SK-N-SH (cell line): ENCODE results near the gene SYT1. TPM values are rescaled to one million over a fixed set of nuclear protein-coding genes. Genes with fewer than 3 reads are reported as not detected.

Experiments used
- CTCF ChIA-PET: fragments of 300-600, 350-600 bp; formaldehyde crosslinking; extraction: SDS; loops from one replicate; lab custom pipeline; 2021; lab: Yijun Ruan, JAX
- POLR2A ChIA-PET: fragments of 350-600 bp; sonication (Branson Sonifier 250); formaldehyde crosslinking; extraction: SDS; loops from one replicate; lab custom pipeline; 2020; ENCODE audit warnings: antibody characterized with exemption, inconsistent platforms; lab: Yijun Ruan, JAX
- DNase-seq: peaks from one replicate; pipeline ENCODE4 v3.0.0; 2012
- H2AFZ ChIP-seq: fragments of 200-600 bp; sonication (generic); 2 replicates; pipeline ENCODE4 v1.8.1; 2016; ENCODE audit warnings: antibody characterized with exemption, mild to moderate bottlenecking, low read depth
- H3F3A ChIP-seq: fragments of 200-600 bp; sonication (generic); replicated peaks from 2 replicates; pipeline ENCODE3; 2016; ENCODE audit warnings: antibody characterized with exemption, mild to moderate bottlenecking; ENCODE audit not compliant: insufficient read depth
- H3K27ac ChIP-seq, 2 experiments: fragments of 200-500 bp in 1 of 2; fragments of 200-600 bp in 1 of 2; sonication (Bioruptor generic) in 1 of 2; sonication (generic), shearing (Covaris generic) in 1 of 2; 2 replicates each; pipeline versions ENCODE4 v1.5.1 to v1.6.1; 2014 to 2016; ENCODE audit warnings: low read depth in 2 of 2, inconsistent platforms in 1 of 2, low read length in 1 of 2, mild to moderate bottlenecking in 1 of 2, mixed read lengths in 1 of 2
- H3K27me3 ChIP-seq: fragments of 200-600 bp; sonication (generic), shearing (Covaris generic); 2 replicates; pipeline ENCODE4 v1.6.1; 2016; ENCODE audit warnings: mixed run types; ENCODE audit not compliant: insufficient read depth
- H3K36me3 ChIP-seq, 2 experiments: fragments of 200-500 bp in 1 of 2; fragments of 200-600 bp in 1 of 2; sonication (Bioruptor generic) in 1 of 2; sonication (generic) in 1 of 2; replicated peaks in 1 of 2; 2 replicates each; pipeline versions ENCODE3 to v1.5.1; 2014 to 2016; ENCODE audit warnings: low read length in 1 of 2, mild to moderate bottlenecking in 1 of 2; ENCODE audit not compliant: insufficient read depth in 2 of 2, control insufficient read depth in 1 of 2
- H3K4me1 ChIP-seq, 2 experiments: fragments of 200-500 bp in 1 of 2; fragments of 200-600 bp in 1 of 2; sonication (Bioruptor generic) in 1 of 2; sonication (generic), shearing (Covaris generic) in 1 of 2; 2 replicates each; pipeline versions ENCODE4 v1.5.1 to v1.6.1; 2014 to 2016; ENCODE audit warnings: low read depth in 1 of 2, low read length in 1 of 2, mixed run types in 1 of 2; ENCODE audit not compliant: insufficient read depth in 2 of 2, control insufficient read depth in 1 of 2
- H3K4me2 ChIP-seq: fragments of 200-600 bp; sonication (generic), shearing (Covaris generic); 2 replicates; pipeline ENCODE4 v1.6.1; 2017; ENCODE audit warnings: mixed run types
- H3K4me3 ChIP-seq, 2 experiments: fragments of 200-500 bp in 1 of 2; fragments of 200-600 bp in 1 of 2; sonication (Bioruptor generic) in 1 of 2; sonication (generic), shearing (Covaris generic) in 1 of 2; 2 replicates each; pipeline versions ENCODE4 v1.5.1 to v1.8.1; 2014 to 2016; ENCODE audit warnings: low read depth in 2 of 2, inconsistent platforms in 1 of 2, low read length in 1 of 2, mild to moderate bottlenecking in 1 of 2, mixed read lengths in 1 of 2, moderate library complexity in 1 of 2
- H3K79me2 ChIP-seq: fragments of 200-600 bp; sonication (generic); 2 replicates; pipeline ENCODE4 v1.8.1; 2017; ENCODE audit warnings: mild to moderate bottlenecking; ENCODE audit not compliant: insufficient read depth
- H3K9ac ChIP-seq: fragments of 200-600 bp; sonication (generic); 2 replicates; pipeline ENCODE4 v1.6.1; 2017; ENCODE audit warnings: mixed run types
- H3K9me2 ChIP-seq: fragments of 200-600 bp; sonication (generic); 2 replicates; pipeline ENCODE4 v1.6.1; 2017; ENCODE audit warnings: mixed run types
- H3K9me3 ChIP-seq: fragments of 200-600 bp; sonication (generic); 2 replicates; pipeline ENCODE4 v1.6.1; 2017; ENCODE audit warnings: mixed run types, mild to moderate bottlenecking, moderate library complexity
- H4K20me1 ChIP-seq: fragments of 200-600 bp; sonication (generic); 2 replicates; pipeline ENCODE4 v1.6.1; 2017; ENCODE audit warnings: mild to moderate bottlenecking, mixed run types; ENCODE audit not compliant: insufficient read depth
- FOXJ3 ChIP-seq: sonication (generic); formaldehyde crosslinking; IDR thresholded peaks from 2 replicates; pipeline ENCODE4 v1.5.1; 2020; ENCODE audit warnings: mild to moderate bottlenecking, missing genetic modification reagents
- GABPA ChIP-seq: IDR thresholded peaks from 2 replicates; pipeline ENCODE4 v1.4.0; 2012; ENCODE audit warnings: low read depth, mild to moderate bottlenecking
- MEF2A ChIP-seq: IDR thresholded peaks from 2 replicates; pipeline ENCODE4 v1.4.0; 2012; ENCODE audit warnings: low read depth, borderline replicate concordance
- NFIC ChIP-seq: IDR thresholded peaks from 2 replicates; pipeline ENCODE4 v1.4.0; 2012; ENCODE audit warnings: borderline replicate concordance
- NRF1 ChIP-seq: IDR thresholded peaks from 2 replicates; pipeline ENCODE4 v1.6.1; 2012; ENCODE audit warnings: low read depth, mild to moderate bottlenecking, low read length
- RAD21 ChIP-seq: IDR thresholded peaks from 2 replicates; pipeline ENCODE4 v1.6.1; 2012; ENCODE audit warnings: mild to moderate bottlenecking, low read length
- TEAD4 ChIP-seq: IDR thresholded peaks from 2 replicates; pipeline ENCODE4 v1.4.0; 2012; ENCODE audit warnings: mild to moderate bottlenecking, borderline replicate concordance; ENCODE audit not compliant: insufficient read depth
- WGBS: methylation state at CpG from one replicate; pipeline ENCODE4 v1.1.6; 2017; ENCODE audit warnings: low lambda C conversion rate; 5-methylcytosine and 5-hydroxymethylcytosine counted together
- polyA plus RNA-seq, 3 experiments: library from polyadenylated mRNA; depleted of rRNA; stranded (reverse); fragments of >200 nt; gene quantifications; 2 replicates each; pipeline ENCODE4 v1.2.3, GENCODE V29; 2012
- TF ChIP-seq, protein P1 (sequence below): fragments of 150-350 bp; IDR thresholded peaks from 2 replicates; pipeline ENCODE4 v1.6.1; 2017; ENCODE audit warnings: antibody characterized with exemption, low read length, low read depth, borderline replicate concordance
- TF ChIP-seq, protein P2 (sequence below): fragments of 150-350 bp; IDR thresholded peaks from 2 replicates; pipeline ENCODE4 v1.6.1; 2016; ENCODE audit warnings: mild to moderate bottlenecking, low read depth, low read length
- TF ChIP-seq, protein P3 (sequence below): IDR thresholded peaks from 2 replicates; pipeline ENCODE4 v1.4.0; 2012; ENCODE audit warnings: low read depth, borderline replicate concordance
- TF ChIP-seq, protein P4 (sequence below): IDR thresholded peaks from 2 replicates; pipeline ENCODE4 v1.6.1; 2012; ENCODE audit warnings: mild to moderate bottlenecking, low read depth, low read length, moderate library complexity
- TF ChIP-seq, protein P5 (sequence below): fragments of 200-600 bp; sonication (generic); IDR thresholded peaks from 2 replicates; pipeline ENCODE4 v1.6.1; 2017; ENCODE audit warnings: antibody characterized with exemption, mild to moderate bottlenecking, moderate library complexity

Gene SYT1
- polyA plus RNA-seq, 1 of the 3 experiments (the other 2 are of a cell fraction) = 12.7 TPM

DNA sequence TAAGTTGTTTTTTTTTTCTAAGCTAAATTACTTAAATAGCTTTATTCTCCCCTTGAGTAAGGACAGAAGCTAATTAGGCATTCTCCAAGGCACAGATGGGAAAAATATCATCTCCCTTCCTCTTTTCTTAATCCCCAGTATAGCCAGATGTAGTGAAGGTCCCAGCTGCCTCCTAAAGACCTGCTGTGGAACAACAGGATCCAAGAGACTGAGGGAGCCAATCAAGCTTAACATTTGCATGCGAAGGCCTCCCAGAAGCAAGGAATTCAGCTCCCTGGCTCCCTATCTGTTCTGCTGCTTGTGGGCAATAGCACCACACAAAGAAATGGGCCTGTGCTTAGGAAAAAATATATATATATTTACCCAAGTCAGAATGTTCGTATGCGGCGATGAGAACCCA lies 255.2 kb downstream of the SYT1 start:
- ChIA-PET POLR2A (no interaction called here), CTCF (interaction anchor here (0.9 to 1.0 kb wide), 2 partner anchors 12 to 55 kb away, joined by 3 read pairs; no protein-coding TSS in a partner anchor)
- Histone ChIP-seq H3F3A (no peaks in the 10 kb centered on the region), H3K9ac (no peak overlapping the region), H3K4me2 (no peak overlapping the region), H3K27ac (no peak overlapping the region), H3K4me1 (no peaks in the 10 kb centered on the region; a peak in 3 of 4 replicates), H3K4me3 (no peak overlapping the region), H2AFZ (no peak overlapping the region), H4K20me1 (no peaks in the 10 kb centered on the region), H3K9me3 (no peaks in the 10 kb centered on the region), H3K79me2 (no peaks in the 10 kb centered on the region), H3K36me3 (no peaks in the 10 kb centered on the region), H3K9me2 (no peaks in the 10 kb centered on the region), H3K27me3 (no peaks in the 10 kb centered on the region)
- no peak for DNase-seq
- 96% methylated on average over 4 of the region's 4 CpGs for WGBS
- TF ChIP-seq FOXJ3 (no peak), NRF1 (no peak), MEF2A (no peak), GABPA (no peak), TEAD4 (no peak)
- TF ChIP-seq, protein P1, sequence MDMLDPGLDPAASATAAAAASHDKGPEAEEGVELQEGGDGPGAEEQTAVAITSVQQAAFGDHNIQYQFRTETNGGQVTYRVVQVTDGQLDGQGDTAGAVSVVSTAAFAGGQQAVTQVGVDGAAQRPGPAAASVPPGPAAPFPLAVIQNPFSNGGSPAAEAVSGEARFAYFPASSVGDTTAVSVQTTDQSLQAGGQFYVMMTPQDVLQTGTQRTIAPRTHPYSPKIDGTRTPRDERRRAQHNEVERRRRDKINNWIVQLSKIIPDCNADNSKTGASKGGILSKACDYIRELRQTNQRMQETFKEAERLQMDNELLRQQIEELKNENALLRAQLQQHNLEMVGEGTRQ = no peak
- TF ChIP-seq, protein P2, sequence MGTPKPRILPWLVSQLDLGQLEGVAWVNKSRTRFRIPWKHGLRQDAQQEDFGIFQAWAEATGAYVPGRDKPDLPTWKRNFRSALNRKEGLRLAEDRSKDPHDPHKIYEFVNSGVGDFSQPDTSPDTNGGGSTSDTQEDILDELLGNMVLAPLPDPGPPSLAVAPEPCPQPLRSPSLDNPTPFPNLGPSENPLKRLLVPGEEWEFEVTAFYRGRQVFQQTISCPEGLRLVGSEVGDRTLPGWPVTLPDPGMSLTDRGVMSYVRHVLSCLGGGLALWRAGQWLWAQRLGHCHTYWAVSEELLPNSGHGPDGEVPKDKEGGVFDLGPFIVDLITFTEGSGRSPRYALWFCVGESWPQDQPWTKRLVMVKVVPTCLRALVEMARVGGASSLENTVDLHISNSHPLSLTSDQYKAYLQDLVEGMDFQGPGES = no peak
- TF ChIP-seq, protein P3, sequence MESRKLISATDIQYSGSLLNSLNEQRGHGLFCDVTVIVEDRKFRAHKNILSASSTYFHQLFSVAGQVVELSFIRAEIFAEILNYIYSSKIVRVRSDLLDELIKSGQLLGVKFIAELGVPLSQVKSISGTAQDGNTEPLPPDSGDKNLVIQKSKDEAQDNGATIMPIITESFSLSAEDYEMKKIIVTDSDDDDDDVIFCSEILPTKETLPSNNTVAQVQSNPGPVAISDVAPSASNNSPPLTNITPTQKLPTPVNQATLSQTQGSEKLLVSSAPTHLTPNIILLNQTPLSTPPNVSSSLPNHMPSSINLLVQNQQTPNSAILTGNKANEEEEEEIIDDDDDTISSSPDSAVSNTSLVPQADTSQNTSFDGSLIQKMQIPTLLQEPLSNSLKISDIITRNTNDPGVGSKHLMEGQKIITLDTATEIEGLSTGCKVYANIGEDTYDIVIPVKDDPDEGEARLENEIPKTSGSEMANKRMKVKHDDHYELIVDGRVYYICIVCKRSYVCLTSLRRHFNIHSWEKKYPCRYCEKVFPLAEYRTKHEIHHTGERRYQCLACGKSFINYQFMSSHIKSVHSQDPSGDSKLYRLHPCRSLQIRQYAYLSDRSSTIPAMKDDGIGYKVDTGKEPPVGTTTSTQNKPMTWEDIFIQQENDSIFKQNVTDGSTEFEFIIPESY = no peak
- TF ChIP-seq, all 33 proteins: peak for 0

DNA sequence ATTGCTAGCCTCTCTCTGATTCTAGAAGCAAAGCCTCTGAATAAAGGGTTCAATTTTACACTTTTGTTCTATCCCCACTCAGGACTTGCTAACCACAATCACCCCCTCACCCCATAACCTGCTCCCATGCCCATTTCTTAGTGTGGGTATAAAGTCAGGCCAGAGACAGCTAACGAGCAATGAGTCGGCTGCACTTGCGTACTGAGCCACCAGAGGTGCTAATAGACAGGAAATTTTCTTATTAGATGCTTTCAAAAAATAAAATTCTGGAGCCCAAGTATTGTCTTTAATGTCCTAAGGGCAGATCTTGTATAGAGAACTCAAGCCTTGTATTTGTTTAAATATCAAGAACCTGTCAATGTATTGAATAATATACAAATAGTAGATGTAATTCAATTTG lies 256.9 kb downstream of the SYT1 start:
- Histone ChIP-seq H3K4me1 (no peaks in the 10 kb centered on the region; a peak in 2 of 4 replicates), H3K9ac (no peak overlapping the region), H3F3A (no peaks in the 10 kb centered on the region), H3K4me2 (no peak overlapping the region), H3K27ac (no peak overlapping the region)
- POLR2A ChIA-PET = no interaction called here
- DNase-seq = peak; percentile 19
- CTCF ChIA-PET = interaction anchor here (0.9 to 1.3 kb wide), 2 partner anchors 14 to 66 kb away, joined by 3 to 4 read pairs; no protein-coding TSS in a partner anchor
- TF ChIP-seq, protein P4, sequence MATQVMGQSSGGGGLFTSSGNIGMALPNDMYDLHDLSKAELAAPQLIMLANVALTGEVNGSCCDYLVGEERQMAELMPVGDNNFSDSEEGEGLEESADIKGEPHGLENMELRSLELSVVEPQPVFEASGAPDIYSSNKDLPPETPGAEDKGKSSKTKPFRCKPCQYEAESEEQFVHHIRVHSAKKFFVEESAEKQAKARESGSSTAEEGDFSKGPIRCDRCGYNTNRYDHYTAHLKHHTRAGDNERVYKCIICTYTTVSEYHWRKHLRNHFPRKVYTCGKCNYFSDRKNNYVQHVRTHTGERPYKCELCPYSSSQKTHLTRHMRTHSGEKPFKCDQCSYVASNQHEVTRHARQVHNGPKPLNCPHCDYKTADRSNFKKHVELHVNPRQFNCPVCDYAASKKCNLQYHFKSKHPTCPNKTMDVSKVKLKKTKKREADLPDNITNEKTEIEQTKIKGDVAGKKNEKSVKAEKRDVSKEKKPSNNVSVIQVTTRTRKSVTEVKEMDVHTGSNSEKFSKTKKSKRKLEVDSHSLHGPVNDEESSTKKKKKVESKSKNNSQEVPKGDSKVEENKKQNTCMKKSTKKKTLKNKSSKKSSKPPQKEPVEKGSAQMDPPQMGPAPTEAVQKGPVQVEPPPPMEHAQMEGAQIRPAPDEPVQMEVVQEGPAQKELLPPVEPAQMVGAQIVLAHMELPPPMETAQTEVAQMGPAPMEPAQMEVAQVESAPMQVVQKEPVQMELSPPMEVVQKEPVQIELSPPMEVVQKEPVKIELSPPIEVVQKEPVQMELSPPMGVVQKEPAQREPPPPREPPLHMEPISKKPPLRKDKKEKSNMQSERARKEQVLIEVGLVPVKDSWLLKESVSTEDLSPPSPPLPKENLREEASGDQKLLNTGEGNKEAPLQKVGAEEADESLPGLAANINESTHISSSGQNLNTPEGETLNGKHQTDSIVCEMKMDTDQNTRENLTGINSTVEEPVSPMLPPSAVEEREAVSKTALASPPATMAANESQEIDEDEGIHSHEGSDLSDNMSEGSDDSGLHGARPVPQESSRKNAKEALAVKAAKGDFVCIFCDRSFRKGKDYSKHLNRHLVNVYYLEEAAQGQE = no peak
- TF ChIP-seq RAD21 (peak; percentile 22; the same call in 1 of the 2 replicates), NFIC (no peak)
- TF ChIP-seq, protein P3 = no peak
- TF ChIP-seq, protein P5, sequence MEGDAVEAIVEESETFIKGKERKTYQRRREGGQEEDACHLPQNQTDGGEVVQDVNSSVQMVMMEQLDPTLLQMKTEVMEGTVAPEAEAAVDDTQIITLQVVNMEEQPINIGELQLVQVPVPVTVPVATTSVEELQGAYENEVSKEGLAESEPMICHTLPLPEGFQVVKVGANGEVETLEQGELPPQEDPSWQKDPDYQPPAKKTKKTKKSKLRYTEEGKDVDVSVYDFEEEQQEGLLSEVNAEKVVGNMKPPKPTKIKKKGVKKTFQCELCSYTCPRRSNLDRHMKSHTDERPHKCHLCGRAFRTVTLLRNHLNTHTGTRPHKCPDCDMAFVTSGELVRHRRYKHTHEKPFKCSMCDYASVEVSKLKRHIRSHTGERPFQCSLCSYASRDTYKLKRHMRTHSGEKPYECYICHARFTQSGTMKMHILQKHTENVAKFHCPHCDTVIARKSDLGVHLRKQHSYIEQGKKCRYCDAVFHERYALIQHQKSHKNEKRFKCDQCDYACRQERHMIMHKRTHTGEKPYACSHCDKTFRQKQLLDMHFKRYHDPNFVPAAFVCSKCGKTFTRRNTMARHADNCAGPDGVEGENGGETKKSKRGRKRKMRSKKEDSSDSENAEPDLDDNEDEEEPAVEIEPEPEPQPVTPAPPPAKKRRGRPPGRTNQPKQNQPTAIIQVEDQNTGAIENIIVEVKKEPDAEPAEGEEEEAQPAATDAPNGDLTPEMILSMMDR = peak; percentile 40; the same call in 1 of the 2 replicates
- TF ChIP-seq, all 33 proteins: peak for 2
- peaks cover 0 to 6% of the 10 kb centered on the region in 2 experiments for H3K36me3 ChIP-seq
- H3K79me2 ChIP-seq = no peaks in the 10 kb centered on the region
- H3K9me2 ChIP-seq = no peaks in the 10 kb centered on the region
- WGBS = 98% methylated on average over 3 of the region's 3 CpGs
- H4K20me1 ChIP-seq = no peaks in the 10 kb centered on the region
- no peaks in the 10 kb centered on the region for H3K27me3 ChIP-seq
- no peaks in the 10 kb centered on the region for H3K9me3 ChIP-seq
- no peak overlapping the region for H3K4me3 ChIP-seq
- no peak overlapping the region for H2AFZ ChIP-seq
